CD4-positive, alpha-beta T cell treated with Interleukin-12 subunit alpha and Interleukin-12 subunit beta, for 1 hour (primary cell): ENCODE data around the gene ZNF836.
"Not testable (repeated sequence)": the region's sequence is repeated elsewhere in the genome, so short reads cannot be mapped to it uniquely, and the experiment has no call there.

ENCODE experiments used
- DNase-seq: peaks from one replicate; pipeline ENCODE4 v3.0.0-alpha.2; 2020

The ZNF836 gene

GRCh38 chr19:52171321-52172169 is at the start of gene ZNF836:
ZNF836 (minus strand) TSS chr19:52171621; CDS start chr19:52168072, 3,549 bp downstream.
- DNase-seq = peak; percentile 96

GRCh38 chr19:52221031-52221430 is 49.6 kb upstream of the ZNF836 start:
- DNase-seq = no peak

GRCh38 chr19:52219611-52220010 is 48.2 kb upstream of the ZNF836 start:
- DNase-seq = no peak

GRCh38 chr19:52217576-52217975 is 46.2 kb upstream of the ZNF836 start:
- no peak for DNase-seq

GRCh38 chr19:52216401-52216800 is 45.0 kb upstream of the ZNF836 start:
- no peak for DNase-seq

- no peak for DNase-seq
These were observed 42.8 kb upstream of the ZNF836 start for GRCh38 chr19:52214241-52214640.

- DNase-seq = no peak
These were observed 41.3 kb upstream of the ZNF836 start for GRCh38 chr19:52212572-52213255.

- no peak for DNase-seq
These were observed 40.6 kb upstream of the ZNF836 start for GRCh38 chr19:52211926-52212571.

- DNase-seq = no peak
These were observed 39.8 kb upstream of the ZNF836 start for GRCh38 chr19:52211203-52211602.

- no peak for DNase-seq
These were observed 35.1 kb upstream of the ZNF836 start for GRCh38 chr19:52206481-52206880.

- DNase-seq = not testable (repeated sequence)
These were observed 29.5 kb upstream of the ZNF836 start for GRCh38 chr19:52200755-52201391.

- DNase-seq = no peak
These were observed 28.6 kb upstream of the ZNF836 start for GRCh38 chr19:52200044-52200443.

GRCh38 chr19:52198678-52199077 is 27.3 kb upstream of the ZNF836 start:
- no peak for DNase-seq

- DNase-seq = no peak
These were observed 26.5 kb upstream of the ZNF836 start for GRCh38 chr19:52197964-52198363.

GRCh38 chr19:52196256-52196967 is 25.0 kb upstream of the ZNF836 start:
- DNase-seq = no peak

GRCh38 chr19:52191951-52192350 is 20.5 kb upstream of the ZNF836 start:
- no peak for DNase-seq

GRCh38 chr19:52191389-52191788 is 20.0 kb upstream of the ZNF836 start:
- DNase-seq = no peak

GRCh38 chr19:52190487-52191293 is 19.3 kb upstream of the ZNF836 start:
- no peak for DNase-seq

GRCh38 chr19:52189735-52190486 is 18.5 kb upstream of the ZNF836 start, which contains the start of gene PPP2R1A:
PPP2R1A (plus strand) TSS chr19:52190052; CDS start chr19:52190097, 45 bp downstream.
- peak; percentile 100 for DNase-seq

- DNase-seq = no peak
These were observed 17.7 kb upstream of the ZNF836 start for GRCh38 chr19:52188822-52189734.
